Hematopoietic multipotent progenitor cell (in vitro differentiated cells): ENCODE data around the gene IGF1R. TPM values are rescaled to one million over a fixed set of nuclear protein-coding genes. Genes with fewer than 3 reads are reported as not detected.

Experiments
- DNase-seq, 3 donors: peaks; one replicate each; pipeline ENCODE4 v3.0.0-alpha.2; 2011 to 2015; ENCODE audit warnings: low read depth in 2 of 3, low spot score in 2 of 3
- total RNA-seq: library from RNA; depleted of rRNA; stranded (reverse); fragments of >200 nt; gene quantifications from one replicate; pipeline ENCODE4 v1.2.3, GENCODE V29; 2012

The IGF1R gene
- total RNA-seq, 1 donor: 81.9 TPM

DNA sequence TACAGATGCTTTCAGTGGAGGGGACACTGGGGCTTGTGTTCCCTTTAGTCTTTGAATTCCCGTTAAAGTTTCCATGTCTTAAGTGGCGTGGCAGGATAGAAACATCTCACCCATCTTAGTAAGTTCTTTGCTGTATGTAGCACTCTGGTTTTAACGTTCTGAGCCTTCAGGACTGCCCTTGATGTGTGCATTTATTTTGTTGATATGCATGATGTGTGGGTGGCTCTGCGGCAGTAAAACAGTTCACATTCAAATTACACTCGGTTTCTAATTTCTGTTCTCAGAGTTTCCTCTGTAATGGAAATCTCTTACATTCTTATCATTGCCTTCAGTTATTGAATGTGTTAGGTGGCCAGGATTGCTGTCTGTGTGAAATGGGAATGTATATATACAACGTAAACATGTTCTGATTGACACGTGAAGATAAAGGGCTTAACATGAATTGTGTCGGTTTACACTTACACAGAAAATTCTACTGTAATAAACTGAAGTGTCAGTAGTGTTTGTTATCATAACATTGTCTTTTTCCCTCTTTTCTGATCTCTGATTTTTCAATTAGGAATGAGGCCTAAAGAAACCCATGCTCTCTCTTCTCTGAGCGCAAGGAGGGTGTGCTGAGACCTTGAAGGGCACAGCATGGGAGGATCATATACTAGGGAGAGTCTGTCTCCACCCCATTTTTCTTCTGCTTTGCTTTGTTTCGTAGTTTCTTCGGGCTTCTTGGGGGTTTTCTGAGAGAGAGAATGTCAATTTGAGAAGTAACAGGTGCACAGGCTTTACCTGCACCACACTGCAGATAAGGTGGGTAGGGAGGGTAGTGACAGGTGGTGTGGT, 51.5 kb downstream of the IGF1R start:
- DNase-seq: no peak

DNA sequence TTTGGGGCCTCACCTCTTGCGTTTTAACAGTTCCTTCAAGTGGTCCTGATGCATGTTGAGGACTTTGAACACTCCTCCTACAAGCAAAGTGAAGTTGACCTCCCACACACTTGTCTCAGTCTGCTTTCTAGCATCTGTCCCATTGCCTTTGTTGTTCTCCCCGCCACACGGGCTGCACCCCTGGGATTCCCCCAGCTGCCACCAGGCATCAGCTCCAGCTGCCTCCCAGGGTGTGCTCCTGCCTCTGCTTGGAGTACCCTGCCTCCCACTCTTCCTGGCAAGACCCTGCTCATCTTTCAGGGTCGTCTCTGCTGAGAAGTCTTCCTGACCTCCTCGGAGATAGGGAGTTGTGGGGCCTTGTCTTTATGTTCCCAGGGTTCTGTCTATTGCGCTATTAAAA, 52.2 kb downstream of the IGF1R start:
- no peak for DNase-seq

DNA sequence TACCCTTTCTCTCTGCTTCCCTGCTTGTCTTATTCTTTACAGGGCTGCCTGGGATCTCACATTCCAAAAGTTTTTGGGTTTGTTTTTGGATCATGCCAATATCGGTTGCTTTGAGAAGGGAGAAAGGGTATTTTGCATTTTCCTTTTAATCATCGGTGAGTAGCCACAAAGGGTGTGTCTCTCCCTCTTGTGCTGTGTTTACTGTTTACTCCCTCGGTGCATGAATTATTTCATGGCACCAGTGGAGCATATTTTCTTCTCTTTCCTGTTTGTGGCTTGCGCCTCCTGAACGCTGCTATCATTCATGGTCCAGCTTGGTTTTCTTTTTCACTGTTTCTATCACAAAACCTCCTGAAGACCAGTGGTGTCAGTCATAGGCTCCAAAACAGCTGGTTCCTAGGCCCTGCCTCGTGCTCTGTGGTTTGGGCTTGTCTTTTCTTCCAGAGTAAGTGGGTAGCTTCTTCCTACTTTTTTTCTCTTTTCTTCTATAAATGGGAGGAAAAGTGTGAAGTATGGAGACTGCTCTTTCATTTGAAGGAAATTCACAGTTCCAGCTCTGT, 54.9 kb downstream of the IGF1R start:
- DNase-seq: peak in 2 of 3 donors; percentile 37 to 61

DNA sequence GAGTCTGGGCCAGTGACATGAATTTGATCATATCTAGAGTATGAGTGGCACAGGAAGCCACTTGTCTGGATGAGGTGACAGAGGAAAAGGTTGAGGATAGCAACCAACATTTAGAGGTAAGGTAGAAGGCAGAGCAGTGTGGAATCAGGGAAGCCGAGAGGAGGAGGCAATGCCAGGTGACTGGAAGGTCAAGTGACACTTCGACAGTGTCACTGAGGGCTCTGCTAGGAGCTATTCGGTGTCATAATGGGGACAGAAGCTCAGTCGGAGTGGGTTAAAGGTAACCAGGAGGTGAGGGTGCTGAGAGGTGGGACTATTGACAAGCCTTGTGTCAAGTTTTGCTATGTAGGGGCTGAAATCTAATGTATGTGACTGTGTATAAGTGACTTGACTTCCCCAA, 56.7 kb downstream of the IGF1R start:
- DNase-seq: no peak

DNA sequence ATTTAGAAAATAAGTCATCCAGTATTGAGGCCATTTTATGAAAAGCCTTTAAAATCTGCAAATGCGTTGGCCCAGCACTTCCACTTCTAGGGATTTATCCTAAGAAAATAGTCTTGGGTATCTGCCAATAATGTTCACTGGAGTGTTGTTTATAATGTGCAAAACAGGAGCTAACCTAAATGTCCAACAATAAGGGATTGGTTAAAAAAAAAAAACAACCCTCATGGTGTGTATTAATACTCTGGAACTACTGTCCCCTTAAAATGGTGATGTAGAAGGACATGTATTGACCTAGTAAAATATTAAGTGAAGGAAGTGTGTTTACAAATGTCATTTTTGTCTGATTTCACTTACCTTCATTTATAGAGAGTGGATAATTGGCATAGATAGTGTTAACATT, 58.0 kb downstream of the IGF1R start:
- DNase-seq: no peak

DNA sequence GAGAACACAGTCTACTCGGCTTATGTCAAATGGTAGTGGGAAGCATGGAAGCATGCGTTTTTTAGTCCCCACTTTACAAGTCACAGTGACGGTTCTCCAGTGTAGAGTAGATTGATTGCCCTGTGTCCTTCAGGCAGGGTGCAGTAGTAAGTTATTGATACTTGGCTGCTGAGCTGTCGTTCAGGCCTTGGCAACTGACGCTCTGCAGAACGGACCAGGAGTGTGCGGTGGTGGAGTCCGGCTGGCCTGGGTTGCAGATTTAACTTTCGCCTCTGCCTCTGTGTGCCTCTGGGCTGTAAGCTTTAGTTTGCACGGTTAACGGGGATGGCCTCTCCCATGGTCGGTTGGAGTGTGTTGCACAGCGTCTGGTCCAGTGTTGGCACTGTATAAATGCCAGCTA, 58.6 kb downstream of the IGF1R start:
- no peak for DNase-seq

DNA sequence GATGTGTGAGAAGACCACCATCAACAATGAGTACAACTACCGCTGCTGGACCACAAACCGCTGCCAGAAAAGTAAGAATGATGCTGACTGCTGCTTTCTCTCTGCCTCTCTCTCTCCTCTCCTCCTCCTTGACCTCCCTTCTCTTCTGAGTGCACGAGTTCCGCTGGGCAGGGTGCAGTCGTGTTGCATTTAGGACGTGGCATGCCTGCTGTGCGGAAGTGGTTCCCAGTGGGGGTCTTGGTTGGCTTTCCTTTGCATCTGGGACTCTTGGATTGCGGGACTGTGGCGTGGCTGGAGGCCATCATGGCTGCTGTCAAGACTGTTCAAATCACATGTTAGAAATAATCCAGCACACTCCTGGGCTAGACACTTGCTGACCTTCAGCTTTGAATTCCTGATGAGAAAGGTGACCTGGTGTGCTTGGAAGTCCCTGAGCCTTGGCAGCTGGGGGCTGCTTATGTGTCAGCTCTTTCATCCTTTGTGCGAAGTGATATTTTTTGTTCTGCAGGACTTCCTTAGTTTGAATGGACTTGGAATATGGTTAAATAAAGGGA, 59.8 kb downstream of the IGF1R start:
- no peak for DNase-seq

DNA sequence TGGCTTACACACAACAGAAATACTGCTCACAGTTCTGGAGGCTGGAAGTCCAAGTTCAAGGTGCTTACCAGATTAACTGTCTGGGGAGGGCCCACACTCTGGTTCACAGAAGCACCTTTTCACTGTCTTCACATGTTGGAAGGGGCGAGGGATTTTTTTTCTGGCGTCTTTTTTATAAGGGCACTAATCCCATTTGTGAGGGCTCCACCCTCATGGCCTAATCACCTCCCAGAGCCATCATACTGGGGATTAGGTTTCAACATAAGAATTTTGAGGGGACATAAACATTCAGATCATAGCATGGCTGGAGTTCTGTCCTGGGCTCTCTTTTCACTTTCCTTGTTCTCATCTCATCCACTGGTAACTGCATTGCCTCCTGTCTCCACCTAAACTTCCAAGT, 63.5 kb downstream of the IGF1R start:
- no peak for DNase-seq

DNA sequence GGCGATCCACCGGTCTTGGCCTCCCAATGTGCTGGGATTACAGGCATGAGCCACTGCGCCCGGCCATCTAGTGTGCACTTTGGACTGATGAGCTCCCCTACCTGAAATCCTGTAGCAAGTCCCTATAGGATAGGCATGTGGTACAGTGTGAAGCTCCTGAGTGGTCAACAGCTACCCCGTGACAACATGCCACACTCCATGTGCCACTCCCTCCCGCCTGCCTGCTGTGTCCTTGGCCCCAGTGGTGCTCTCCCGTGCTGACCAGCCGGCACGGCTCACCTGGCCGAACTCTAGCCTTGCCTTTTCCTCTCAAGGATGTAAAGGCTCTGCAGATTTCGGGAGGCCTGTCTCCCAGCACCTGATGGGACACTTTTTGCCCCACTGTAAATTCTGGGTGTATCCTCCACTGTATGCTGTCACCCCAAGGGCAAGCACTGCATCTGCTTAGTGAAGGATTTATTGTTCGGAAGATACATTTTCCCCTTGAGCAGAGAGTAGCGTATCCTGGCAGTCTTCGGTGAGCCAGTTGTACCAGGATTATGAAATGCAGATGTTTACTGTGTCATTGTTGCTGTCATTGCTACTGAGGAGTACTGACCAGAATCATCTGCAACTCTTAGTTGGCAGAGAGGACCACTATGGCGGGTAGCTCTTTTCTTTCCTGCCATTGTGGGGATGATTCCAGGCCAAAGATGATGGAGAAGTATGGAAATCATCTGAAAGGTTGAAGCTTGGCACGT, 64.7 kb downstream of the IGF1R start:
- DNase-seq: no peak

DNA sequence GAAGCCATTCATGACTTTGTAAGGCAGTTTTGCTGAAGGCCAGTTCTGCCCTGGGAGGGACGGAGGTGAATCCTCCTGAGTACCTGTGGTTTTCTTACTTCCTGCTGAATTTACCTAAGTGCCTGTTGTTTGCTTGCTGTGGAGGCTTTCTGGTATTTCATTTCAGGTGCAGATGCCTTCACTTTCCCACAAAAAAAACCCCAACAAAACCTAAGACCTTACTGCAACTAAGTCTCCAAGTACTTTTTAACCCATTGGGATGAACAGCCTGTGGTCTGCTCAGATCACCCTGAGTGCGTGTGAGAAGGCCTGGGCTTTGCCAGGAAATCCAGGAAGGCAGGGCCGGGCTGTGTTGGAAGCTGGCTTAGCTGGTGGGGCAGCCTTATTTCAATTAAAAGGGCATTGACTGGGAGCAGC, 65.3 kb downstream of the IGF1R start:
- no peak for DNase-seq

DNA sequence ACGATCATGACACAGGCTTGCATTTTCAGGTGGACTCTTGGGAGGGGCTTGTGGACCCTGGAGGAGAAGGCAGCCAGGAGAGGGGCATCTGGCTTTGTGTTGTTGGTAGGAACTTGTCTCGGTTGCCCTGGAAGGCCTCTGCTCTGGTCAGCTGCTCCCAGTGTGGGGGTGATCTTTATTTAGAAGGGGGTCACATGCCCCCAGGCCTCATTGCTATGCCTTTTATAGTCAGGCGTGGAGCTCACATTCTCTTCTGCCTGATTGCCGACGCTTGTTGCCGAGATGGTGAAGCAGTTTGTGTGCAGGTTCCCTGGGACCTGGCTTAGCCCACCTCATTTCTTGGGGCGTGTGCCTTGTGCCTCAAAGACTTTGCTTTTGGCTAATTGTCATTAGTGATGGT, 66.6 kb downstream of the IGF1R start:
- DNase-seq: no peak

DNA sequence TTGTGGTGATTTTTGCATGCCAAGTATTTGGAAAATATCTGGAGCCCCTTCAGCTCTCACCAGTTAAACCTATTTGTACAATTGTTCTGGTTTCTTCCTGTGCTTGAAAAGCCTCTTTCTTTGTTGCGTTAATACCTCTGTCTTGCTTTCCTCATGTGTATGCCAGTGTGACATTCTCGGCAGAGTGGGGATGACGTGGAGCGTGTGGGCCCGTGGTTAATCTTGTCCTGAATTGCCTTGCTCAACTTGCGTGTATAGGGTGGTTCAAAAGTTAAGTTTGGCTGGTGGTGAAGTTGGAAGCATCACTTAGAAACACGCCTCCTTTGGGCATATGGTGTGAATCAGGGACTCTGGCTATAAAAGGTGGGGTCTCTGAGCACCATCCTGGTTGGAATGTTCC, 67.1 kb downstream of the IGF1R start:
- no peak for DNase-seq

DNA sequence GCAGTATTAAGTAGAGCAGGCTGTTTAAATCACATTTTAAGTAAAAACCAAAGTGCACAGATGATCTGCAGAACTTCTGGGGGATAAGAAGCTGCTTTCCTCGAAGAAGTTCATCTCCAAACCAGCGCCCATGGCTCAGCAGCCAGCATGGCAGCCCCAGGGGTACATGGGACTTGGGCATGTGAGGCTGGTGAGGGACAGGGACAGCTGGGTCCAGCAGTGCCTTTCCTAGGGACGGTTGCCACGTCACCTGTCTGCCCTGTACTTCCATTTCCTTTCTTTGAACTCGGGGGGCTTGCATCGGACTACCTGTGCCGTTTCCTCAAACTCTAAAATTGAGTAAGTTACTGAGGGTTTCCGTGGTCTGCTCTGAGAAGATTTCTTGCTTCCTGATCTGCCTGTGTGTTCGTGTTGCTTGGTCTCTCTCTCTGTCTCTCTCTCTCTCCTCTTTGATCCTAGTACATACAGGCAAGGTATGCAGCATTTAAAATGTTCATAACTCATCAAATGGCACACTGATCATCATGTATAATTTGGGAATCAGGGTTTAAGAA, 67.6 kb downstream of the IGF1R start:
- DNase-seq: no peak

DNA sequence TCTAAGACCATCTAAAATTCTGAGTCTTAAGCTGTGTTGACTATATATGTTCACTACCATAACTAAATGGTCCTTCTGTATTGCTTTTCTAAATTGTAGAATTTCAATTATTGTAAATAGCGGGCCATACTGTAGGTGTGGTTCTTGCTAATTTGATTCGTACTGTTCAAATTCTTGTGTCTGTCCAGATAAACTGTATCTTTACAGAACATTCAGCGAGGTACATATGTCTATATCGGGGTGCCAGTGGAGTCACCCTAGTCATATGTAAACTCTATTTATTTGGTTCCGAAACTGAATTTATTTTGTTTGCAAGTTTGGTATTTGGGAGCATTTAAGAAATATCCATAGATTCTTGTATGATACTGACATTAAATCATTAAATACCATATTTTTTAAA, 69.0 kb downstream of the IGF1R start:
- DNase-seq: no peak

DNA sequence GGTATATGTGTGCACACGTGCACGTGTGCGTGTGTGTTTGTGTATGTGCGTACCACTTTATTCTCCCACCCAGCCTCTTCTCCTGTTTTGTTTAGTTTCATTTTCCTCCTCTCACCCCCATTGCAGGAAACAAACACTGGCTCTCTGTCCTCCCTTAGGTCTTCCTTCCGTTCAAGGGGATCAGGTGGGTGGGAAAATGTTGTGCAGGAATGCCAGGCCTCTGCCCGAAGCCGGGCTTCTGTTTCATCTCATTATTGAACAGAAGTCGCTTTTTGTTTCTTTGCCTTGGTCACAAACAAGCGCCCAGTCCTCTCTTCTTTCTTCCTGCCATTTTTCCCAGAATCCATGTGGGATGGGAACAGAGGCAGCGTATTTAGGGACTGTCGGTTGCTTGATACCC, 69.6 kb downstream of the IGF1R start:
- no peak for DNase-seq

DNA sequence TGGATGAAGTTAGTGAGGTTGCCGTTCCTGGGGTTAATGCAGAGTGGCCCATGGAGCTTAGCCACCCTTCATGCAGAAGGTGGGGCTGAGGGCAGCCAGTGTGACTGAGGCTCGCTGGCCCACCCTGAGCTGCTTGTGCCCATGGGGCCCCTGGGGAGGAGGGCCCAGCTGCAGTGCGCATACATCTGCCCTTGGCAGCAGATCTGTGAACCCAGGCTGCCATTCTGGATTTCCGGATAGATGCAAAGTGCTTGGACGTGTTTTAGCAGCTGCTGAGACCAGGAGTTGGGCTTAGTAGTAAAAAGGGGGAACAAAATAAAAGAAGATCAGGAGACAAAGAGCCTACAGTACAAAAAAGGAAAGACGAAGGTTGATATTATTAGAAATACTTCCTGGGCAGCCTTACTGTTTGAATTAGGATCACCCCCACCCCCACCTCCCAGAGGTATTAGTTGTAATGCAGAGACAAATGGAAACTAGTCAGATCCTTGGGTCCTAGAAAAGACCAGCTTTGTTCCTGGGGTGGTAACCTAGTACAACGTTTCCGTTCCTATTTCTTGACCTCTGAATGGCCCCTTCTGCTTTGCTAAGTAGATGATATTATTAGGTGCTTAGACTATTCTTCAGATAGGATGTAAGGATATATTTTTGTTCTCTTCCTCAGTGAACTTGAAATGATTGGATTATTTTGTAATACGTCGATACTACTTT, 70.2 kb downstream of the IGF1R start:
- DNase-seq: no peak

DNA sequence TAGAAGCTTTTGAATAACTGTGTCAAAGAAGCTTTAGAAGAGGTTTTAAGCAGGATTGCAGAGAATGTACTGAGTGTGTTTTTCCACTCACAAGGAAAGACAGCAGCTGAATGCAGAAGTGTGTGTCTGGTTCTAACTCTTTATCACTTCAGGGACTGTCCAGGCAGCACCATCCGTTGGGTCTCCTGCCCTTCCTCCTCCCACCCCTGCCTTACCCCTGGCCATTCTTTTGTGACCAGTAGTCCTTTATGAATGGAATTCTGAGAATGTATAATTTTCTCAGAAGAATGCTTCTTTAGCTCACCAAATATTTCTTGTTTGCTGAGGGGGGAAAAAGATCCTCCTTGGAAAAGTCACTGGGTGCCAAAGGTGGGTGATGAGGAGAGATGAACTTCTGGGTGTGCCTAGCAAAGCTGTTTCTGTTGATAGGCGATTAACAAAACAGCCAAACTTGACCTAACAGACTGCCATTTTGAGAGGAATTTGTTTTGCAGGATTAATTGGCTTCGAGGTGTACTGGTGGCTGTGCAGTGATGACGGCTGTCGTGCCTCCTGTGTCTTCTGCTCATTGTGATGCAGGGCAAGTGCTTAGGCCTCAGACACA, 70.9 kb downstream of the IGF1R start:
- no peak for DNase-seq

DNA sequence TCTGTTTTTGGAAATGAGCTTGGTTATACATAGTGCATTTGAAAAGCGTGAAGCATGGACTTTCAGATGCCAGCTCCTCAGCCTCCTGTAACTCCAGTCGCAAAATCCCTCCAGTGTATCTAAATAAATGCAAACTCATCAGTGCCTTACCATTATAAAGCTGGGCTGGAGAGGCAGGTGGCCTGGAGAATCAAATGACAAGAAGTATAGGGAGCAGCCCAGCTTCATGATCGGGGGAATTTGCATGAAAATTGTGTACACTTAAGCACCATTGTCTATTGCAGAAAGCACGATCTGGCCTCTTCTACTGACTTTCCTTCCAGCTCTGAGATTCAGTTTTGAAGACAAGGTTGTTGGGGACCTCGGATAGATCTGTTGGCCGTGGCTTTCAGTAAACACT, 71.7 kb downstream of the IGF1R start:
- no peak for DNase-seq

DNA sequence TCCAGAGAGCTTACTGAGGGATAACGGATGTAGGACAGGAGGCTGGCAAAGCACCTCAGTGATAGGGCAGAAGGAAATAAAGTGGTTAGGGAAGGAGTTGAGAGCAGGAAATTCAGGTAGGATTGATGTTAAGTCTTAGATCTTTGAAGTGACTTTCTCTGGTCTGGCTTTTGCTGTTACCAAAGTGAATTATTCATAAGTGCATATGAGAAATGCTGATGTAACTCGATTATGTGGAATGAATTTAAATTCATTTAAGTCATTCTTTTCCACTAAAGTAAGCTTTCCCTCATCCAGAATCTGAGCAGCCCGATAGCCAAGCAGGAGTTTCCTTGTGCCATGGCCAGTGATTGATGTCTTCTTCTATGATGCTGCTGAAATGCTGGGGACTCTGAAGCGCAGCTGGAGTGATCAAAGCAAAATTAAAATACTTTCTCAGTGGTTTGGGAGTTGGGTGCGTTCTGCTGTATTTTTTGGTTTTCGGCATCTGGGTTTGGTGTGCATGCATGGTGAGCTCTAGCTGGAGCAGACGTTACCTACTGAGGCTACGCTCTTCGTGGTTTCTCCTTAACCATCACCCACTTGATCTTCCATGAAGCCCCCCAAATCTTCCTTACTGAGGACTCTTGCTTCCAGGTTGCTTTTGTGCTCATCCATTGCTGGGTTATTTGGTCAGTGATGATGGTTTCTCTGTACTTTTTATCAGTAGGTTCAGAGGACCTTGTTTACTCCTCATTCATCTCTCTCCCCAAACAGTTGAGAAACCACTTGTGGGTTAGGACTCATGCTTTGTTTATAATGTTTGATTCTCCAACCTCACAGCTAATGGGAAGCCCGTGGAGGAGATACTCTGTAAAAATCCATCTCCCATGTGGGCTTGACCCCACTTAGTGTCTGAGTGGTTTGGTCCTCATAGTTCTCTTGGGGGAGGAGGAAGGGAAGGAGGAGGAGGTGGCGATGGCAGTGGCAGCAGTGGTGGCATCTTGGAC, 72.5 kb downstream of the IGF1R start:
- DNase-seq: no peak
